ENCODE data around the gene PIK3C2G. TPM values are rescaled to one million over a fixed set of nuclear protein-coding genes. Genes with fewer than 3 reads are reported as not detected.

Gene PIK3C2G
- total and polyA plus RNA-seq, 2 of the 13 experiments (the other 11 are each of a cell fraction or from before 2014, with no cell fraction given), result not detected

GRCh38 chr12:18644564-18644963 lies 383.2 kb downstream of the PIK3C2G start:
- FAIRE-seq (no peak), DNase-seq (ENCODE audit: low spot score) (no peak), ATAC-seq (no peak)
- no peak overlapping the region for H3K4me3 ChIP-seq (replicated peaks in 1 of 3; ENCODE audit: insufficient read depth in 1 of 3, low read depth in 2 of 3, low read length in 3 of 3)
- no peaks in the 10 kb centered on the region for H3K4me1 ChIP-seq (ENCODE audit: insufficient read depth, low read length)
- H3K9ac ChIP-seq (ENCODE audit: insufficient read depth, low read depth, low read length), result no peak overlapping the region
- no peaks in the 10 kb centered on the region for H3K36me3 ChIP-seq (replicated peaks in 1 of 2; ENCODE audit: control insufficient read depth in 1 of 2, insufficient read depth in 2 of 2, low read length in 2 of 2)
- no peaks in the 10 kb centered on the region for H4K20me1 ChIP-seq (ENCODE audit: insufficient read depth, low read length)
- no TSS peak for BruUV-seq (replicated peaks)
- ChIA-PET CTCF (ENCODE audit: low intra/inter-chr PET ratio, low total read pairs) (no interaction called here), POLR2A (no interaction called here)
- H3K79me2 ChIP-seq (ENCODE audit: insufficient read depth, low read length), result no peaks in the 10 kb centered on the region
- intact Hi-C loops (cut with micrococcal nuclease; ENCODE audit: unreplicated experiment), result no loop called here
- H3K27me3 ChIP-seq (ENCODE audit: control insufficient read depth in 1 of 2, insufficient read depth in 2 of 2, low read length in 2 of 2), result no peaks in the 10 kb centered on the region
- H2AFZ ChIP-seq (ENCODE audit: low read length), result no peak overlapping the region
- no peaks in the 10 kb centered on the region for H3K9me3 ChIP-seq (ENCODE audit: low read length)
- no peak overlapping the region for H3K27ac ChIP-seq (ENCODE audit: extremely low read length, insufficient read depth, low read length)
- in situ Hi-C loops (cut with HindIII; ENCODE audit: extremely low pct_ligation_motif_present, low pct_unique_long_range_greater_than_20kb), result no loop called here
- WGBS (ENCODE audit: low lambda C conversion rate), result 14% methylated on average over 3 of the region's 3 CpGs
- no peak overlapping the region for H3K4me2 ChIP-seq (ENCODE audit: low read depth, low read length)
- no peak for TF ChIP-seq SAP130 (CRISPR knock-in tag; IDR thresholded peaks at IDR 0.05; ENCODE audit: low read depth)

DNA sequence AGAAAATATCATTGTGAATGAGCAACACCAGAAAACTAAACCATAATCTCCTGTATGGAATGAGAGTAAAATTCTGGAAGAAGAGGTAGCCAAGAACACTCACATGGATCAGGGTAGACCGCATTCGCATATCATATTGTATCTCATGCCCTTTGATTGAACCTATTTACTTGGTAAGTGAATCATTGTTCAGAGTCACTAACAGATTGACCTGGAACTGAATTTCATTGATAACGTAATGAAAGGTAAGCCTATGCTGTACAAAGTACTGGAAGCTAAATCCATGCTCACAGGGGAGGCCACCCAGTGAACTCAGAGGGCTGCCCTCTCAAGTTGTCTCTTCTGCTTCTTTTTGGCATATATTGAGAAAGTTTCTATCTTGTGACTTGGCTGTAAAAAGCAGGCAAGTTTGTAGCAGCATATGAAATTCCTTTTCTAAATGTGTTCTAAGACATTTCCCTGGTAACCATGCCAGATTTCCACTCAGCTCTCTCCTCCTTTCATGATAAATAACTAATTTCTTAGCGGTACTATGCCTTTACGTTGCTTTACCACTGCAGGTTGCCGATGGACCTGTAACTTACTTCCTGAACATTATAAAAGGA lies 385.1 kb downstream of the PIK3C2G start:
- no peak for ATAC-seq
- Histone ChIP-seq H3K4me1 (ENCODE audit: insufficient read depth, low read length) (no peaks in the 10 kb centered on the region), H3K9me3 (ENCODE audit: low read length) (no peaks in the 10 kb centered on the region), H3K79me2 (ENCODE audit: insufficient read depth, low read length) (no peaks in the 10 kb centered on the region), H2AFZ (ENCODE audit: low read length) (no peak overlapping the region), H3K4me3 (replicated peaks in 1 of 3; ENCODE audit: insufficient read depth in 1 of 3, low read depth in 2 of 3, low read length in 3 of 3) (no peak overlapping the region), H3K9ac (ENCODE audit: insufficient read depth, low read depth, low read length) (no peak overlapping the region), H3K27ac (ENCODE audit: extremely low read length, insufficient read depth, low read length) (no peak overlapping the region), H3K27me3 (ENCODE audit: control insufficient read depth in 1 of 2, insufficient read depth in 2 of 2, low read length in 2 of 2) (no peaks in the 10 kb centered on the region), H3K4me2 (ENCODE audit: low read depth, low read length) (no peak overlapping the region), H3K36me3 (replicated peaks in 1 of 2; ENCODE audit: control insufficient read depth in 1 of 2, insufficient read depth in 2 of 2, low read length in 2 of 2) (no peaks in the 10 kb centered on the region), H4K20me1 (ENCODE audit: insufficient read depth, low read length) (no peaks in the 10 kb centered on the region)
- BruUV-seq (replicated peaks), result no TSS peak
- ChIA-PET CTCF (ENCODE audit: low intra/inter-chr PET ratio, low total read pairs) (no interaction called here), POLR2A (no interaction called here)
- TF ChIP-seq PRPF4 (IDR thresholded peaks at IDR 0.05; ENCODE audit: low read depth, low read length, poor library complexity, severe bottlenecking) (no peak), YY1 (IDR thresholded peaks at IDR 0.05; ENCODE audit: insufficient read depth, insufficient replicate concordance, low read depth, low read length) (no peak), ZNF326 (CRISPR knock-in tag; IDR thresholded peaks at IDR 0.05; ENCODE audit: borderline replicate concordance) (no peak)
- no peak for FAIRE-seq
- no peak for DNase-seq (ENCODE audit: low spot score)
- intact Hi-C loops (cut with micrococcal nuclease; ENCODE audit: unreplicated experiment) (no loop called here), in situ Hi-C loops (cut with HindIII; ENCODE audit: extremely low pct_ligation_motif_present, low pct_unique_long_range_greater_than_20kb) (no loop called here)
- WGBS (ENCODE audit: low lambda C conversion rate), result 52% methylated on average over 6 of the region's 6 CpGs
